Muscle of back (tissue), 11 donors: ENCODE data around the gene NKX2-1. TPM values are rescaled to one million over a fixed set of nuclear protein-coding genes. Genes with fewer than 3 reads are reported as not detected.
"Not testable (repeated sequence)": the region's sequence is repeated elsewhere in the genome, so short reads cannot be mapped to it uniquely, and the experiment has no call there.

Source experiments
- DNase-seq, 3 donors: peaks; one replicate each; pipeline versions ENCODE4 v3.0.0 to v3.0.0-alpha.2; 2013
- polyA plus RNA-seq, 10 donors: library from polyadenylated mRNA; unstranded; fragments of 120-200 nt; gene quantifications; one replicate each; pipeline ENCODE4 v1.2.1, GENCODE V29; 2013; ENCODE audit not compliant: insufficient read length in 10 of 10

Gene NKX2-1
- polyA plus RNA-seq, 10 donors = 0.09 TPM; not detected in 9

- peak in 1 of 3 donors; percentile 3 for DNase-seq
These were observed 13.1 kb downstream of the NKX2-1 start for GRCh38 chr14:36506732-36507614.

GRCh38 chr14:36505892-36506731, 13.9 kb downstream of the NKX2-1 start:
- peak in 1 of 3 donors; percentile 8 for DNase-seq

GRCh38 chr14:36505181-36505815, 14.7 kb downstream of the NKX2-1 start:
- peak in 1 of 3 donors; percentile 32 for DNase-seq

- DNase-seq = peak in 1 of 3 donors; percentile 32
These were observed 15.3 kb downstream of the NKX2-1 start for GRCh38 chr14:36504771-36505175.

- peak in 1 of 3 donors; percentile 36 for DNase-seq
These were observed 16.0 kb downstream of the NKX2-1 start for GRCh38 chr14:36503771-36504741.

- DNase-seq = peak in 1 of 3 donors; percentile 3
These were observed 17.2 kb downstream of the NKX2-1 start for GRCh38 chr14:36502558-36503508.

GRCh38 chr14:36498938-36499337, 21.1 kb downstream of the NKX2-1 start:
- DNase-seq = no peak

- peak in 1 of 3 donors; percentile 2 for DNase-seq
These were observed 23.7 kb downstream of the NKX2-1 start for GRCh38 chr14:36496346-36496745.

- DNase-seq = peak in 1 of 3 donors; percentile 20
These were observed 24.4 kb downstream of the NKX2-1 start for GRCh38 chr14:36495666-36496065.

- peak in 1 of 3 donors; percentile 6 for DNase-seq
These were observed 26.3 kb downstream of the NKX2-1 start for GRCh38 chr14:36493761-36494160.

- DNase-seq = no peak
These were observed 34.3 kb downstream of the NKX2-1 start for GRCh38 chr14:36485773-36486172.

GRCh38 chr14:36479344-36479743, 40.7 kb downstream of the NKX2-1 start:
- no peak for DNase-seq

- DNase-seq = no peak
These were observed 41.2 kb downstream of the NKX2-1 start for GRCh38 chr14:36478782-36479181.

GRCh38 chr14:36477266-36477665, 42.8 kb downstream of the NKX2-1 start:
- DNase-seq = no peak

- DNase-seq = not testable (repeated sequence)
These were observed 44.0 kb downstream of the NKX2-1 start for GRCh38 chr14:36476061-36476460.

GRCh38 chr14:36474593-36474992, 45.4 kb downstream of the NKX2-1 start:
- no peak for DNase-seq

GRCh38 chr14:36471431-36471830, 48.6 kb downstream of the NKX2-1 start:
- no peak for DNase-seq

GRCh38 chr14:36467332-36467731, 52.7 kb downstream of the NKX2-1 start:
- no peak for DNase-seq
